GM18873 (cell line): ENCODE results near the gene KLK14.

Experiments
- ATAC-seq: cut with Tn5 transposase; IDR thresholded peaks from one replicate; pipeline ENCODE4 v1.9.1; 2021; ENCODE audit warnings: mild to moderate bottlenecking, moderate library complexity, moderate number of reproducible peaks; ENCODE audit not compliant: unreplicated experiment, low FRiP score

Gene KLK14

DNA sequence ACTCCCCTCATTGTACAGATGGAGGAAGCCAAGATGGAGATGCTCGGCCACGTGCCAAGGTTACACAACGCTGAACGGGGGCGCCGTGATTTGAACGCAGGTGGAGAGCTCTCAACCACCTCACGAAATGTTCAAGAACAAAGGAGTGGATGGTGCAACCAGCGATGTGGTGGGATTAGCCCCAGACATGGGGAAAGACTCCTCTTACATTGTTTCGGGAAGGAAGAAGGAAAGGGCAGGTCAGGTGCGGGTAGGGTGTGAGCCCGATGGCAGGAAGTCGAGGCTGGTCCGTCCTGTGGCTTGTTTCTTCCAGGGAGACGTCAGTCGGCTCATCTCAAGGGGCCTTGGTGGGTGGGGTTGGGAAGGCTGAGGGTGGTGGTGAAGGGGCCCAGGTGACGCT, 7.1 kb upstream of the KLK14 start:
- no peak for ATAC-seq

DNA sequence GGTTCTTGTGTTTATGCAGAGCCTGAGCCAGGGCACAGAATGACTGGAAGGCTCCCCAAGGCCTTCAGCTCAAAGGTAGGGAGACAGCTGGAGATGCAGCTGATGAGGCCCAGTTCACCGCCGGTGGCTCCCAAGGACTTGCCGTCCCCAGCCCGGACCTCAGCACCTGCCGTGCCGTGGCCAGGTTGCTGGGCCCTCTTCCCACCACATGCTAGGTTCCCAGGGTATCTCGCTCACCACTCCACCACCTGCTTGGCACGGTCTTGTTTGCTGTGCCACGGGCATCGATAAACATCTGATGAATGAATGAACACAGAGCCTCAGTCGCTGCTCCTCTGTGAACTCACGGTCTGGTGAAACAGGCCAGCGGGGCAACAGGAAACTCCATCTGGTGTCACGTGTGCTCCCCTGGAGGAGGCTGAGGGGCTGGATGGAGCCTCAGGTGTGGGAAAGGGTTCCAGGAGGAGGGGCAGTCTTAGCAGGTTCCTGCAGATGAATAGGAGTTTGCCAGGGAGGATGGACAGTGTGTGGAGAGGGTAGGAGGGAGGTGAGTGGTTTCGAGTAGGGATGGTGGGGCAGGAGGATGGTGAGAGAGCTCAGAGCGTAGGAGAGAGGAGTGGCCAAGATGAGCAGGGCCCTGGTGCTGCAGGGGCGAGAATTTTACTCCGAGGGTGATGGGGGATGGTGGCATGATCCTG, 3.6 kb upstream of the KLK14 start:
- no peak for ATAC-seq

DNA sequence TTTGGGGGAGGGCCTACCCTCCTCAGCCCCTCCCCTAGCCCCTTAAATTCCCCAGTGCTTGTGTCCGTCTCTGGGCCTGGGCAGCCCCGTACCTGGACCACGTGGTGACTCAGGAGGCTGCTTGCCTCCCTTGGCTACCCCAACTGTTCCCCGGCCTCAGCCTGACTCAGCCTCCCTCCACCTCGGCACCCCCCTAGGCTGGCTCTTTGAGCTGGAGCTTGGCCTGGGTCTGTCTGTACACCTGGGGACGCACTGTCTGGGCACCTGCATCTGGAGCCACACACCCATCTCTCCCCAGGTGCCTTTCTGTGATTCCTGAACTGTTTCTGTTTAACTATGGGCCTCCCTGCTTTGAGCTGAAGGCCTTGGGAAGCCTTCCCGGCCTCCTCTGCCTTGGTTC, 1.8 kb upstream of the KLK14 start:
- ATAC-seq, result no peak

- no peak for ATAC-seq
Observed at GRCh38 chr19:51083783-51084182, 1.1 kb upstream of the KLK14 start.

GRCh38 chr19:51083181-51083580, 494 bp upstream of the KLK14 start:
- ATAC-seq, result no peak

GRCh38 chr19:51081476-51081875, 1.2 kb downstream of the KLK14 start:
- ATAC-seq, result no peak

- ATAC-seq, result no peak
Observed at GRCh38 chr19:51079481-51080110, 3.1 kb downstream of the KLK14 start.

GRCh38 chr19:51078731-51079130, 4.0 kb downstream of the KLK14 start:
- no peak for ATAC-seq

GRCh38 chr19:51078104-51078503, 4.6 kb downstream of the KLK14 start:
- ATAC-seq, result no peak

DNA sequence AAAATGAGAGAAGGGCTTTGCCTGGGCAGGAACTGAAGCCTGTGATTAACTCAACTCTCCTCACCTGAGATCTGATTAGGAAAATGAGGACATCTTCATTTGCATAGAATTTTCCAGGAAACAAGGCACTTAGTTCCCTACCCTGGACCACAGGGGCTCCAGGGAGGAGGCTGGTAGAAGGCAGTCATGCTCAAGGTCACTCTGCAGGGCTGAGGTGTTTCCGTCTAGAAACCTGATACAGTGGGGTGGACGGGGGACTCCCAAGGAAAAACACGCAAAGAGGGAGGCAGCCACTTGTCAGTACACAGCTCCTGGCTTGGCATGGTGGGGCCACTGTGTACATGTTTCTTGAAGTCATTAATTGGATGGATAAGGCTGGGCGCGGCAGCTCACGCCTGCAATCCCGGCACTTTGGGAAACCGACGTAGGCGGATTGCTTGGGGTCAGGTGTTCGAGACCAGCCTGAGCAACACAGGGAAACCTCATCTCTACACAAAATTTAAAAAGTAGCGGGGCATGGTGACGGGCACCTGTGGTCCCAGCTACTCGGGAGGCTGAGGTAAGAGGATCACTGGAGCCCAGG, 6.0 kb downstream of the KLK14 start:
- ATAC-seq, result no peak

DNA sequence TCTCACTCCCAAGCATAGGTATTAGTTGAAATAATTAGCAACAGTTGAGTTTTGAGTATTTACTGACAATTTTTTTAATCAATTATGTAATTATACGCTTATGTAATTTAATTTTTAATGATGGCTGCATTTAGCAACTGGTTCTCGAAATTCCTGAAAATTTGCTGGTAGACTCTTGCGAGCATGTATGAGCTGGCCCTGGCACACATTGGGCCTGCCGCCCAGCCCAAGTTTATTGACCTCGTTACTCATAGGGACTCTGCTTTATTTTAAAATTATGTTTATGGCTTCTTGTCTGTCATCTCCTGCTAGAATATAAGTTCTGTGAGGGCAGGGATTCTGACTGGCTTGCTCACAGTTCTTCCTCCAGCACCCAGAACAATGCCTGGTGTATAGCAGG, 6.7 kb downstream of the KLK14 start:
- ATAC-seq, result no peak

DNA sequence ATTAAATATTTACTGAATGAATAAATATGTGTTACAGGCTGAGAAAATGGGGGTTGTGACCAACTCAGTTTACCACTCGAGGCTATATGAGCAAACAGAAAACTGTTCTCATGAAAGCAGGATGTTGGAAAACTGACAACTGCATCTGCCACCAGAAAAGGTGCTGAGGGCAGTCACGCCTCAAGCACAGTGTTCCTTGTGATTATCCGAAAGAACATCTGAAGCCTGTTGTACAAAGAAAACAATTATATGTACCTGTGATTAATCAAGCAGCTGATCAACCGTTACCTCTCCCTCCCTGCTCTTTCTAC, 11.6 kb downstream of the KLK14 start:
- no peak for ATAC-seq

- no peak for ATAC-seq
Observed at GRCh38 chr19:51070334-51071094, 12.2 kb downstream of the KLK14 start.

GRCh38 chr19:51066393-51067186, 16.1 kb downstream of the KLK14 start:
- no peak for ATAC-seq

GRCh38 chr19:51065221-51065960, 17.3 kb downstream of the KLK14 start:
- ATAC-seq, result no peak

DNA sequence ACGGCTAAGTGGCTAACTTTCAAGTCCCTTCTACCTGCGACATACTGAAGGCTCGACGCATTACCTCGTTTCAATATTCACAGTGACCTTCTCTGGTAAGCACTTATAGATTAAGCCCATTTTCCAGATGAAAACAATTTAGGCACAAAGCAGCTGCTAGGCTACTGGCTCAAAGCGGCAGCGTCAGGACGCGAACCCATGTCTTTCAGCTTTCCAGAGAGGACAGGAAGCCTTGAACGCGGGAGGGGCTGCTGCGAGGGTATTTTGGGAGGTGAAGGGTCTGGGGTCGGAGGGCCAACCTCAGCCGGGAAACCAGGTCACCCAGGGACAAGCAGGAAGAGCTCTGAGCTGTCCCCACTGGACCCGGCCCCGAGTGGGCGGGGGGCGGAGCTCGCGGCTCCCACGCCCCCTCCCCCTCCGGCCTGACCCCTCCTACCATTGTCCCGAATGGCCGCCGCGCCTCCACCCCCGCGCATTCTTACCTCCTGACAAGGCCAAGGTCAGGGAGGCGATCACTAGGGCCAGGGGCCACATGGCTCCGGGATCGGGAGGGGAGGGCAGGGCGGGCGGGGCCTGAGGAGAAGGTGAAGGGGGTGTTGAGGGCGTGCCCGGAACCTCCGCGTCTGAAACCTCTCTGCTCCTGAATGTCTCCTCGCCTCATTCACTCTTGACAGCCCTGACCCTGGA, 18.0 kb downstream of the KLK14 start, which contains the start of gene KLK13:
Gene KLK13, minus strand, starts transcription at position 559 of the 687 bp plus-strand sequence. Its CDS starts 25 bp downstream, at position 534.
- no peak for ATAC-seq

- no peak for ATAC-seq
Observed at GRCh38 chr19:51063664-51064063, 19.0 kb downstream of the KLK14 start.

DNA sequence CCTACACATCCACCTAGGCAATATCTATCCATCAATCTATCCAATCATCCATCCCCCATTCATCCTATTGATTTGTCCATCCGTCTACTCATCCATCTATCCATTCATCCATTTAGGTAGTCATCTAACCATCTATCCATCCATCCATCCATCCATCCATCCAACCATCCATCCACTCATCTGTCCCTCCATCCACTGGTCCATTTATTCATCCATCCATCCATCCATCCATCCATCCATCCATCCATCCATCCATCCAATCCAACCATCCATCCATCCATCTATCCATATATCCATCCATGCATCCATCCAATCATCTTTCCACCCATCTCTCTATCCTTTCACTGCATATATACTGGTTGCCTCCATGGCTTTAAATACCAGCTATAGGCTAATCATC, 21.7 kb downstream of the KLK14 start:
- no peak for ATAC-seq

DNA sequence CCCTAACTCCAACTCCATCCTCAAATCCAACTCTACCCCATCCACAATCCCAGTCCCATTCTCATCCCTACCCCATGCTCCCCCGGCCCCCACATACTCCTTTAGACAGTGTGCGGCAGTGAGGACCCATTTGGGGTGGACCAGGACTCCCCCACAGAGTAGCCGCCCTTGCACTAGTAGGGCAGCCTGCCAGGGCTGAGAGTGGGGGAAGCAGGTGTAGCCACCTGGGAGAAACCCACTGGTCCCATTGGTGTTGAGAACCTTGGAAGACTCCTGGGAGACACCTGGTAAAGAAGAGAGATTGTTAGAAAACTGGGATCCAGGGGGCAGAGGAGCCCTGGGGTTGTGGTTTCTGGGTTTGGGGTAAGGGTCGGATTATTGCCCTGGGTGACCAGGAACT, 22.4 kb downstream of the KLK14 start:
- ATAC-seq, result no peak
